Measurements from ENCODE around the gene BCAT1.

BCAT1 gene

GRCh38 chr12:24948757-24949722, at the start of gene BCAT1:
BCAT1 (minus strand) TSS chr12:24949101; CDS start chr12:24948932, 169 bp downstream.
- no peak for DNase-seq (ENCODE audit: low read depth)

GRCh38 chr12:24997970-24998582, 49.2 kb upstream of the BCAT1 start:
- DNase-seq (ENCODE audit: low read depth), result no peak

GRCh38 chr12:24997496-24997895, 48.6 kb upstream of the BCAT1 start:
- DNase-seq (ENCODE audit: low read depth), result no peak

- DNase-seq (ENCODE audit: low read depth), result no peak
Observed at GRCh38 chr12:24996820-24997219, 47.9 kb upstream of the BCAT1 start.

- DNase-seq (ENCODE audit: low read depth), result no peak
Observed at GRCh38 chr12:24996102-24996797, 47.3 kb upstream of the BCAT1 start.

- no peak for DNase-seq (ENCODE audit: low read depth)
Observed at GRCh38 chr12:24993793-24994192, 44.9 kb upstream of the BCAT1 start.

- DNase-seq (ENCODE audit: low read depth), result no peak
Observed at GRCh38 chr12:24991209-24992049, 42.5 kb upstream of the BCAT1 start.

GRCh38 chr12:24989216-24989615, 40.3 kb upstream of the BCAT1 start:
- no peak for DNase-seq (ENCODE audit: low read depth)

GRCh38 chr12:24982250-24982649, 33.3 kb upstream of the BCAT1 start:
- DNase-seq (ENCODE audit: low read depth), result no peak

GRCh38 chr12:24979976-24980730, 31.3 kb upstream of the BCAT1 start:
- DNase-seq (ENCODE audit: low read depth), result no peak

GRCh38 chr12:24979329-24979728, 30.4 kb upstream of the BCAT1 start:
- DNase-seq (ENCODE audit: low read depth), result no peak

GRCh38 chr12:24977711-24978110, 28.8 kb upstream of the BCAT1 start:
- no peak for DNase-seq (ENCODE audit: low read depth)

- no peak for DNase-seq (ENCODE audit: low read depth)
Observed at GRCh38 chr12:24977060-24977459, 28.2 kb upstream of the BCAT1 start.

GRCh38 chr12:24975425-24975824, 26.5 kb upstream of the BCAT1 start:
- no peak for DNase-seq (ENCODE audit: low read depth)

- no peak for DNase-seq (ENCODE audit: low read depth)
Observed at GRCh38 chr12:24974216-24974615, 25.3 kb upstream of the BCAT1 start.

GRCh38 chr12:24972078-24972477, 23.2 kb upstream of the BCAT1 start:
- no peak for DNase-seq (ENCODE audit: low read depth)

- no peak for DNase-seq (ENCODE audit: low read depth)
Observed at GRCh38 chr12:24970177-24970576, 21.3 kb upstream of the BCAT1 start.

- no peak for DNase-seq (ENCODE audit: low read depth)
Observed at GRCh38 chr12:24966951-24967564, 18.2 kb upstream of the BCAT1 start.

- no peak for DNase-seq (ENCODE audit: low read depth)
Observed at GRCh38 chr12:24964342-24964741, 15.4 kb upstream of the BCAT1 start.

- no peak for DNase-seq (ENCODE audit: low read depth)
Observed at GRCh38 chr12:24960222-24960855, 11.4 kb upstream of the BCAT1 start.
